Left renal cortex interstitium (tissue), 4 donors: ENCODE results near the gene OSBPL5. TPM values are rescaled to one million over a fixed set of nuclear protein-coding genes. Genes with fewer than 3 reads are reported as not detected.

Experiments
- DNase-seq, 4 donors: peaks; one replicate each; pipeline ENCODE4 v3.0.0-alpha.2; 2013; ENCODE audit warnings: low read depth in 4 of 4, low spot score in 2 of 4, missing footprints in 1 of 4
- polyA plus RNA-seq, 4 donors: library from polyadenylated mRNA; unstranded; fragments of 120-200 nt; gene quantifications; one replicate each; pipeline ENCODE4 v1.2.1, GENCODE V29; 2013; ENCODE audit not compliant: insufficient read length in 4 of 4

The OSBPL5 gene
- polyA plus RNA-seq, 4 donors = 15.5 to 30.1 (median 25.0) TPM

- no peak for DNase-seq
Measured at GRCh38 chr11:3108183-3108721, 56.9 kb downstream of the OSBPL5 start.

- DNase-seq = no peak
Measured at GRCh38 chr11:3107608-3108182, 57.4 kb downstream of the OSBPL5 start.

GRCh38 chr11:3106736-3107524 is 58.2 kb downstream of the OSBPL5 start:
- DNase-seq = no peak

- DNase-seq = no peak
Measured at GRCh38 chr11:3105791-3106735, 59.0 kb downstream of the OSBPL5 start.

- DNase-seq = no peak
Measured at GRCh38 chr11:3104961-3105790, 59.9 kb downstream of the OSBPL5 start.

GRCh38 chr11:3104051-3104714 is 60.9 kb downstream of the OSBPL5 start:
- DNase-seq = no peak

GRCh38 chr11:3103076-3103475 is 62.0 kb downstream of the OSBPL5 start:
- no peak for DNase-seq

- no peak for DNase-seq
Measured at GRCh38 chr11:3102641-3102921, 62.5 kb downstream of the OSBPL5 start.

- DNase-seq = no peak
Measured at GRCh38 chr11:3101921-3102640, 63.0 kb downstream of the OSBPL5 start.

- DNase-seq = no peak
Measured at GRCh38 chr11:3099178-3099577, 65.9 kb downstream of the OSBPL5 start.

- DNase-seq = no peak
Measured at GRCh38 chr11:3096909-3097530, 68.1 kb downstream of the OSBPL5 start.

GRCh38 chr11:3095712-3096361 is 69.3 kb downstream of the OSBPL5 start:
- DNase-seq = no peak

GRCh38 chr11:3094223-3094824 is 70.8 kb downstream of the OSBPL5 start:
- DNase-seq = no peak

- DNase-seq = no peak
Measured at GRCh38 chr11:3093281-3094191, 71.6 kb downstream of the OSBPL5 start.

GRCh38 chr11:3092603-3093141 is 72.4 kb downstream of the OSBPL5 start:
- no peak for DNase-seq

GRCh38 chr11:3091846-3092602 is 73.1 kb downstream of the OSBPL5 start:
- DNase-seq = peak in 1 of 4 donors; percentile 40
